HL-60 (cell line): ENCODE data around the gene ZRANB2.

ENCODE experiments used
- CTCF ChIP-seq: IDR thresholded peaks from one replicate; pipeline ENCODE4 v1.5.1; 2011; ENCODE audit warnings: low read length, control low read depth, inconsistent platforms; ENCODE audit not compliant: insufficient read depth
- POLR2AphosphoS5 ChIP-seq: IDR thresholded peaks from 2 replicates; pipeline ENCODE4 v1.6.1; 2012; ENCODE audit warnings: low read depth
- SPI1 ChIP-seq: IDR thresholded peaks from 2 replicates; pipeline ENCODE4 v1.6.1; 2012; ENCODE audit warnings: low read depth, mild to moderate bottlenecking, borderline replicate concordance

GRCh38 chr1:71116729-71117128 lies 35.9 kb upstream of the ZRANB2 start:
- TF ChIP-seq POLR2AphosphoS5: no peak
- TF ChIP-seq CTCF: no peak
- no peak for TF ChIP-seq SPI1
